ENCODE measurements around the gene FLYWCH1.

Gene FLYWCH1

GRCh38 chr16:2987286-2987685, 75.6 kb downstream of the FLYWCH1 start:
- DNase-seq = no peak

GRCh38 chr16:2987833-2988232, 76.1 kb downstream of the FLYWCH1 start:
- no peak for DNase-seq

GRCh38 chr16:2988590-2989099, 76.9 kb downstream of the FLYWCH1 start:
- no peak for DNase-seq

GRCh38 chr16:2990891-2991290, 79.2 kb downstream of the FLYWCH1 start:
- no peak for DNase-seq

- DNase-seq = no peak
Measured at GRCh38 chr16:2991566-2992261, 80.0 kb downstream of the FLYWCH1 start.

GRCh38 chr16:2992383-2993081, 80.8 kb downstream of the FLYWCH1 start:
- no peak for DNase-seq

GRCh38 chr16:2996298-2996697, 84.6 kb downstream of the FLYWCH1 start:
- no peak for DNase-seq

GRCh38 chr16:2999929-3000328, 88.2 kb downstream of the FLYWCH1 start:
- DNase-seq = no peak

- DNase-seq = no peak
Measured at GRCh38 chr16:3000540-3000939, 88.8 kb downstream of the FLYWCH1 start.

Measured in inflammatory macrophage treated with lipopolysaccharide for 4 hours (primary cell).